HCT116 (cell line): ENCODE measurements around the gene BNIP1. TPM values are rescaled to one million over a fixed set of nuclear protein-coding genes. Genes with fewer than 3 reads are reported as not detected.

Source experiments
- ATAC-seq: fragments of 200-7000 bp; cut with Tn5 transposase; 2 replicates; pipeline ENCODE4 v1.9.1; 2020; ENCODE audit warnings: mild to moderate bottlenecking, moderate library complexity
- BruUV-seq: library from RNA; stranded (reverse); fragments of 400-500 nt; replicated peaks from 2 replicates; lab custom pipeline; 2021; lab: Mats Ljungman, UMichigan
- CTCF ChIA-PET: fragments of 300-600 bp; sonication (Branson Sonifier 250); formaldehyde crosslinking; loops from one replicate; lab custom pipeline; 2021; ENCODE audit warnings: antibody characterized with exemption; lab: Charles Lee
- POLR2A ChIA-PET: fragments of 300-600, 350-600 bp; sonication (Branson Sonifier 250); formaldehyde crosslinking; loops from one replicate; lab custom pipeline; 2021; ENCODE audit warnings: antibody characterized with exemption; lab: Charles Lee
- RAD21 ChIA-PET, 2 experiments: fragments of 300-600 bp; sonication (Branson Sonifier 250); formaldehyde crosslinking; loops; one replicate each; lab custom pipeline; 2023; ENCODE audit warnings: low total read pairs in 2 of 2; ENCODE audit not compliant: uncharacterized antibody in 2 of 2, unreplicated experiment in 2 of 2, low non-redundant PET in 1 of 2; lab: Charles Lee
- DNase-seq: peaks from one replicate; pipeline ENCODE4 v3.0.0-alpha.2; 2010; ENCODE audit warnings: low read depth, low spot score
- H2AFZ ChIP-seq: fragments of 200-600 bp; shearing (Covaris generic), sonication (generic); 2 replicates; pipeline ENCODE4 v1.6.1; 2017; ENCODE audit warnings: low read depth, mixed run types, mixed read lengths, antibody characterized with exemption, low read length; ENCODE audit not compliant: poor library complexity, severe bottlenecking
- H3K27ac ChIP-seq: 2 replicates; pipeline ENCODE4 v1.5.1; 2012; ENCODE audit warnings: low read depth, low read length
- H3K27me3 ChIP-seq: fragments of 200-600 bp; sonication (generic); 2 replicates; pipeline ENCODE4 v1.6.1; 2016; ENCODE audit warnings: mixed run types, low read length, mixed read lengths; ENCODE audit not compliant: insufficient read depth
- H3K36me3 ChIP-seq, 2 experiments: fragments of 200-500 bp in 1 of 2; fragments of 200-600 bp in 1 of 2; sonication (Bioruptor generic) in 1 of 2; sonication (generic) in 1 of 2; 2 replicates each; pipeline versions ENCODE4 v1.5.1 to v1.6.1; 2014 to 2016; ENCODE audit warnings: low read length in 2 of 2, inconsistent platforms in 1 of 2, mixed read lengths in 1 of 2, mixed run types in 1 of 2; ENCODE audit not compliant: insufficient read depth in 2 of 2, control insufficient read depth in 1 of 2
- H3K4me1 ChIP-seq, 2 experiments: fragments of 200-600 bp in 1 of 2; sonication (generic) in 1 of 2; 2 replicates each; pipeline versions ENCODE4 v1.5.1 to v1.6.1; 2012 to 2017; ENCODE audit warnings: low read length in 2 of 2, inconsistent platforms in 1 of 2, mild to moderate bottlenecking in 1 of 2, mixed read lengths in 1 of 2, mixed run types in 1 of 2, moderate library complexity in 1 of 2; ENCODE audit not compliant: insufficient read depth in 2 of 2, control insufficient read depth in 1 of 2
- H3K4me2 ChIP-seq: fragments of 200-600 bp; sonication (generic); 2 replicates; pipeline ENCODE4 v1.6.1; 2017; ENCODE audit warnings: mixed run types, low read length, mixed read lengths
- H3K4me3 ChIP-seq, 2 experiments: fragments of 200-600 bp in 1 of 2; sonication (generic) in 1 of 2; replicated peaks in 1 of 2; 2 replicates each; pipeline ENCODE4 v1.5.1; 2011 to 2016; ENCODE audit warnings: low read length in 2 of 2, control low read depth in 1 of 2, low read depth in 1 of 2, mild to moderate bottlenecking in 1 of 2, mixed read lengths in 1 of 2, mixed run types in 1 of 2
- H3K79me2 ChIP-seq: fragments of 200-600 bp; sonication (generic); 2 replicates; pipeline ENCODE4 v1.6.1; 2017; ENCODE audit warnings: mild to moderate bottlenecking, mixed run types, low read length, moderate library complexity, mixed read lengths; ENCODE audit not compliant: insufficient read depth
- H3K9ac ChIP-seq: fragments of 200-600 bp; sonication (generic); 2 replicates; pipeline ENCODE4 v1.6.1; 2016; ENCODE audit warnings: low read length, mixed read lengths
- H3K9me2 ChIP-seq: fragments of 200-600 bp; sonication (generic), shearing (Covaris generic); 2 replicates; pipeline ENCODE4 v1.6.1; 2017; ENCODE audit warnings: mixed run types, mild to moderate bottlenecking, moderate library complexity; ENCODE audit not compliant: insufficient read depth
- H3K9me3 ChIP-seq, 2 experiments: fragments of 200-500 bp in 1 of 2; fragments of 200-600 bp in 1 of 2; sonication (Bioruptor generic) in 1 of 2; sonication (generic) in 1 of 2; 2 replicates each; pipeline ENCODE4 v1.6.1; 2014 to 2017; ENCODE audit warnings: low read length in 2 of 2, mixed read lengths in 2 of 2, inconsistent platforms in 1 of 2, low read depth in 1 of 2, mild to moderate bottlenecking in 1 of 2, mixed run types in 1 of 2, moderate library complexity in 1 of 2; ENCODE audit not compliant: control insufficient read depth in 1 of 2, insufficient read depth in 1 of 2
- H4K20me1 ChIP-seq: fragments of 200-600 bp; sonication (generic), shearing (Covaris generic); 2 replicates; pipeline ENCODE4 v1.6.1; 2017; ENCODE audit warnings: mixed run types, mild to moderate bottlenecking, moderate library complexity; ENCODE audit not compliant: insufficient read depth
- CBX3 ChIP-seq: IDR thresholded peaks from 2 replicates; pipeline ENCODE4 v1.6.1; 2012; ENCODE audit warnings: low read depth
- ELF1 ChIP-seq: IDR thresholded peaks from 2 replicates; pipeline ENCODE4 v1.6.1; 2012; ENCODE audit warnings: low read depth, borderline replicate concordance
- EZH2 ChIP-seq: fragments of 200-600 bp; sonication (generic); IDR thresholded peaks from 2 replicates; pipeline ENCODE4 v1.6.1; 2017; ENCODE audit warnings: antibody characterized with exemption, mixed run types
- MAX ChIP-seq: IDR thresholded peaks from 2 replicates; pipeline ENCODE4 v1.6.1; 2012
- POLR2A ChIP-seq: IDR thresholded peaks from 2 replicates; pipeline ENCODE4 v1.7.0; 2011; ENCODE audit warnings: borderline replicate concordance; ENCODE audit not compliant: insufficient read depth, insufficient read length; ENCODE audit errors: extremely low read depth
- SRF ChIP-seq: IDR thresholded peaks from 2 replicates; pipeline ENCODE4 v1.6.1; 2012; ENCODE audit warnings: low read depth
- YY1 ChIP-seq: IDR thresholded peaks from 2 replicates; pipeline ENCODE4 v1.6.1; 2011; ENCODE audit warnings: low read length, low read depth, moderate library complexity, mild to moderate bottlenecking; ENCODE audit not compliant: insufficient replicate concordance; ENCODE audit errors: extremely low read depth
- ZFX ChIP-seq: fragments of 450-650 bp; IDR thresholded peaks from 2 replicates; pipeline ENCODE4 v1.6.1; 2017
- intact Hi-C: fragments of 100-400 bp; cut with micrococcal nuclease; formaldehyde crosslinking; loops from 2 replicates; pipeline ENCODE4 v1.10.0; 2022
- total RNA-seq: library from RNA; stranded (reverse); gene quantifications from one replicate; pipeline ENCODE4 v1.2.1, GENCODE V29; 2021; ENCODE audit not compliant: unreplicated experiment
- TF ChIP-seq, protein P1 (sequence below): IDR thresholded peaks from 2 replicates; pipeline ENCODE4 v1.6.1; 2012; ENCODE audit warnings: low read depth

The BNIP1 gene
- total RNA-seq, 1 experiment from 2014 or later, result 18.6 TPM

GRCh38 chr5:173210877-173211276, 66.5 kb downstream of the BNIP1 start:
- Histone ChIP-seq H3K36me3 (no peaks in the 10 kb centered on the region), H3K9ac (no peak overlapping the region), H3K27me3 (peaks cover 8% of the 10 kb centered on the region; the same call in 1 of the 2 replicates), H3K4me3 (no peak overlapping the region), H4K20me1 (no peaks in the 10 kb centered on the region), H3K4me2 (no peak overlapping the region), H3K27ac (no peak overlapping the region), H3K79me2 (no peaks in the 10 kb centered on the region), H3K4me1 (no peaks in the 10 kb centered on the region), H2AFZ (no peak overlapping the region), H3K9me2 (no peaks in the 10 kb centered on the region), H3K9me3 (no peaks in the 10 kb centered on the region)
- BruUV-seq, result no TSS peak
- ATAC-seq, result no peak
- intact Hi-C loops, result no loop called here
- POLR2A ChIA-PET, result no interaction called here
- CTCF ChIA-PET, result no interaction called here
- no peak for DNase-seq
- TF ChIP-seq, protein P1, sequence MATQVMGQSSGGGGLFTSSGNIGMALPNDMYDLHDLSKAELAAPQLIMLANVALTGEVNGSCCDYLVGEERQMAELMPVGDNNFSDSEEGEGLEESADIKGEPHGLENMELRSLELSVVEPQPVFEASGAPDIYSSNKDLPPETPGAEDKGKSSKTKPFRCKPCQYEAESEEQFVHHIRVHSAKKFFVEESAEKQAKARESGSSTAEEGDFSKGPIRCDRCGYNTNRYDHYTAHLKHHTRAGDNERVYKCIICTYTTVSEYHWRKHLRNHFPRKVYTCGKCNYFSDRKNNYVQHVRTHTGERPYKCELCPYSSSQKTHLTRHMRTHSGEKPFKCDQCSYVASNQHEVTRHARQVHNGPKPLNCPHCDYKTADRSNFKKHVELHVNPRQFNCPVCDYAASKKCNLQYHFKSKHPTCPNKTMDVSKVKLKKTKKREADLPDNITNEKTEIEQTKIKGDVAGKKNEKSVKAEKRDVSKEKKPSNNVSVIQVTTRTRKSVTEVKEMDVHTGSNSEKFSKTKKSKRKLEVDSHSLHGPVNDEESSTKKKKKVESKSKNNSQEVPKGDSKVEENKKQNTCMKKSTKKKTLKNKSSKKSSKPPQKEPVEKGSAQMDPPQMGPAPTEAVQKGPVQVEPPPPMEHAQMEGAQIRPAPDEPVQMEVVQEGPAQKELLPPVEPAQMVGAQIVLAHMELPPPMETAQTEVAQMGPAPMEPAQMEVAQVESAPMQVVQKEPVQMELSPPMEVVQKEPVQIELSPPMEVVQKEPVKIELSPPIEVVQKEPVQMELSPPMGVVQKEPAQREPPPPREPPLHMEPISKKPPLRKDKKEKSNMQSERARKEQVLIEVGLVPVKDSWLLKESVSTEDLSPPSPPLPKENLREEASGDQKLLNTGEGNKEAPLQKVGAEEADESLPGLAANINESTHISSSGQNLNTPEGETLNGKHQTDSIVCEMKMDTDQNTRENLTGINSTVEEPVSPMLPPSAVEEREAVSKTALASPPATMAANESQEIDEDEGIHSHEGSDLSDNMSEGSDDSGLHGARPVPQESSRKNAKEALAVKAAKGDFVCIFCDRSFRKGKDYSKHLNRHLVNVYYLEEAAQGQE, result no peak
- no peak for TF ChIP-seq MAX
- TF ChIP-seq EZH2, result no peak
- no peak for TF ChIP-seq YY1
- TF ChIP-seq ZFX, result no peak
- TF ChIP-seq CBX3, result no peak
- no peak for TF ChIP-seq POLR2A
- no peak for TF ChIP-seq ELF1
- no peak for TF ChIP-seq SRF
- RAD21 ChIA-PET, result no interaction called here
